GM12892 (cell line): Measurements from ENCODE around the gene SPATC1L.

Source experiments
- POLR2A ChIP-seq: IDR thresholded peaks from 2 replicates; pipeline ENCODE4 v1.6.1; 2011; ENCODE audit warnings: low read depth, low read length, control low read depth
- POLR2AphosphoS5 ChIP-seq: IDR thresholded peaks from 2 replicates; pipeline ENCODE4 v1.6.1; 2011; ENCODE audit warnings: low read depth, low read length, control low read depth

GRCh38 chr21:46178961-46179360, 5.3 kb downstream of the SPATC1L start:
- TF ChIP-seq POLR2A (no peak), POLR2AphosphoS5 (no peak)
